NCI-H187 (cell line): ENCODE data around the gene RHOV.

Source experiments
- DNase-seq, 2 experiments: peaks; one replicate each; lab custom pipeline; 2025; lab: John Stamatoyannopoulos, UW

The RHOV gene, protein sequence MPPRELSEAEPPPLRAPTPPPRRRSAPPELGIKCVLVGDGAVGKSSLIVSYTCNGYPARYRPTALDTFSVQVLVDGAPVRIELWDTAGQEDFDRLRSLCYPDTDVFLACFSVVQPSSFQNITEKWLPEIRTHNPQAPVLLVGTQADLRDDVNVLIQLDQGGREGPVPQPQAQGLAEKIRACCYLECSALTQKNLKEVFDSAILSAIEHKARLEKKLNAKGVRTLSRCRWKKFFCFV

GRCh38 chr15:40873694-40874561, at the start of gene RHOV:
Gene RHOV (minus strand): TSS chr15:40874234. CDS start chr15:40874139, 95 bp downstream.
- peak in 1 of 2 experiments; percentile 10 for DNase-seq

GRCh38 chr15:40923551-40923950, 49.5 kb upstream of the RHOV start:
- DNase-seq, result no peak

- DNase-seq, result no peak
These were observed 48.6 kb upstream of the RHOV start for GRCh38 chr15:40922608-40923005.

DNA sequence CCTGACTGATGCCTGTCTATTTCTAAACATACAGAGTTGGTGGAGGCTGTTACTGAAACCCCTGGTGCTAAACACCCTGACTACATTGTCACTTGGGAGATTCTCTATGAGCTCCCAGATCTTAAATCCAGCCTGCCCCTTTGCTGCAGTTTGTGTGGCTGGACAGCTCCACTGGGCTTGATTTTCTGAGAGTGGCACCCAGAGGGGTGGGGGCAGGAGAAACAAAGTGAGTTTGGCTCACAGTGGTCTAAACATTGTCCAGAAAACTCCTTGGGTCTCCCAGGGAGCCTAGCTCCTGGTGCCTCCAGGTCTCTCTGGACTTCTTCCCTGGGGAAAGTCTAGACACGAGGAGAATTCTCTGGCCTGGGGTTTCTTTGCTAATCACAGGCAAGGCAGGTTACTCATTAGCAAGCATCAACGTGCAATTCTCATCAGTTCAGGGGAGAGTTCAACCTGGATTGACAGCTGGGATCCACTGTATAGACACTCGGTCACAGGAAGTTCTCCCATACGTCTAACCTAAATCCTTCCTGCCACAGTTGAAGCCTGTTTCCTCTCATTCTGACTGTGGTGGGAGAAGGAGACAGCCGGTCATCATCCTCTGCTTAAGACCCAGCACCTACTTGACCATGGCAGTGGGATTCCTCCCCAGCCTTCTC, 48.0 kb upstream of the RHOV start:
- DNase-seq, result no peak

DNA sequence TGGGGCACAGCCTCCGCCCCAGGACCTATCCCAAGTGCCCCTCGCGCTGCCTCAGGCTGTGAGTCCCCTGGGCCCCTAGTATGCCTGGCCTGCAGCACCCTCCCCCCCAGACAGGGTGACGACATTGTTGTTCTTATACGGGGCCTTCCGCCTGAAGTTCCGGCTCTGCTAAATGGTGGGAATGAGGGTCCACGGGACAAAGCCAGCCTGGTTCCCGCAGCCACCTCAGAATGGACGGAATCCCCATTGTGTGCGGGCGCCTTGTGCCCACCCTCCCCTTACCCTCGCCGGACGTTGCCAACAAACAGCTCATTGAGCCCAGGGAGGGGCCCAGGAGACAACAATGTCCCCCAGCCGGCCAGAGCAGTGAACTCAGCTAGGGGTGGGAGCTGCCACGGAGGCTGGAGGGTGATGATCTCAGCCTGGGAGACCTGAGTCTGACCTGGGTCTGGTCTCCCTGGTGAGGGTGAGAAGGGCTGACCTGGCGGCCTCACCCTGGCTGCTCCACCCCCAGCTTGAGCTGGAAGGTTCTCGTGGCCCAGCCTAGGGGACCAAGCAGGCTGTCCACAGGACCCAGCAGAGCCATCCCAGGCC, 44.9 kb upstream of the RHOV start:
- DNase-seq, result no peak

GRCh38 chr15:40918146-40918798, 44.2 kb upstream of the RHOV start:
- no peak for DNase-seq

DNA sequence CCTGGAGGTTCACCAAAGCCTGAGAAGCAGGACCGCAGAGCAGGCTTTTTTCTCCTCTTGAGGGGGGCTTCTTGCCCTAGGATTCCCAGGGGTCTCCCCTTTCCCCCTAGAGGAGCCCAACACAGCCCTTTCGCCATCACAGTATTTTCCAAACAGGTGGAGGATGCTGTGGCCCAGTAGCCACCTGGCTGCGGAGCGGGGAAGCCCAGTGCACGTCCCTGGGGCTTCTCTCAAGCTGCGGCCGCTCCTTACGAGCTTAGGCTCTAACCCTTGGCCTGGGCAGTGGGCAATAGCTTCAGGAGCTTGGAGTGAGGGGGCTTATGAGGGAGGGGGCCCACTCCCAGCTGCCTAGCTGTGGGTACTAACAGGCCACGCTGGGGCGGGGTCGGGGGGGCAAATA, 43.6 kb upstream of the RHOV start:
- DNase-seq, result no peak

DNA sequence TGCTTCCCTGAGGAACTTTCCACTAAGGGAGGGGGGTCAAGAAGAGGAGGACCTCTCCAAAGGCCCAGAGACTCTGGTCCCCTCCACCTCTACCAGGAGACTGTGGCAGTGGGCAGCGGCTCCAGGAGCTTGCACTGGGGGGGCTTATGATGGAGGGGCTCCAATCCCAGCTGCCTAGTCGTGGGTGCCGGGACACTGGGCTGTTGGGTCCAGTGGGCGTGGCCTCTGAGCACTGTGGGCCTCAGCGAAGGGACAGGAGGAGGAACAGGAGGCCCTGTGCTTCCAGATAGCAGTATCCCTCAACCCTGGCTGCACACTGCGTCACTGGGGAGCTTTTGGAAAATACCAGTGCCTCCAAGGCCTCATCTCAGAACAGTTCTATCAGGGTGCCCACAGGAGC, 41.6 kb upstream of the RHOV start:
- DNase-seq, result no peak

DNA sequence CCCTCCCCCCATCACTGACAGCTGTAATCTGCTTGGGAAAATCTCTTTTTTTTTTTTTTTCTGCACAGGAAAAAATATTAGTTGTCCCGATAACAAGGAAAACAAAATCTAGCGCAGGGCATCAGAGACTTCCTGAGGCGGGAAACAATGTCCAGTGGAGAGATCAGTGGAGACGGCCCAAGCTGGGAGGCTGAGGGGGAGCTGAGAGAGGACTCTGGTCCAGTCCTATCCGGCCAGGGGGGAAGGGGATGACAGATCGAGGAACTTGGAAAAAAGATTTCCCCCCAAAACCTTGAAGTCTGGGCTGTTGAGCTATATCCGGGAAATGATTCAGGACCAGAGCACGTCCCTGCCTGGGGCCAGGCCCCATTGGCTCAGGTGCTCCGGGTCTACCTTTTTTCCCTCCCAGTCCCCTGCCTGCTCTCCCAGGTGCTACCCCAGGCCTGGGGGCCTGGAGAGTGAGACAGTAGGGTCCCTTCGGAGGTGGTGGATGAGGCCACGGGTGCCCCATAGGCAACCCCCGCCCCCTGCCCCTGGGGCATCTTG, 41.2 kb upstream of the RHOV start:
- DNase-seq, result no peak

- DNase-seq, result no peak
These were observed 40.5 kb upstream of the RHOV start for GRCh38 chr15:40914486-40914885.

- DNase-seq, result no peak
These were observed 40.0 kb upstream of the RHOV start for GRCh38 chr15:40914013-40914412.

- no peak for DNase-seq
These were observed 38.4 kb upstream of the RHOV start for GRCh38 chr15:40912478-40912877.

DNA sequence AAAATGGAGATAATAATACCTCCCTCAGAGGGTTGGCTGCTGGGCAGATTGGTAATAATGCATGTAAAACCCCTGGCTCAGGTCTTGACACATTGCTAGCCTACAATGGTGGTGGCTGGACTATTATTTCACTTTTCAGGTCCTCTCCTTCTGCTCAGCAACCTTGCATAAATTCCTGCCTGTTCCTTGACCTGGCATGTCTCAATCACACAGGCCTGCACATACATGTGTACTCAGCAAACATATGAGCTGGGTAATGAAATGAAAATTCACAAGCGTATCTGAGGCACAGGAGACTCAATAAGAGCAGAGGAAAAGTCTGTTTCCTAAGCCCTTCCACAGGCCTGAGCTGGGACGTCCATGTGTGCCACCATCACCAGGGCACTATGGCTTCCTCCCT, 37.7 kb upstream of the RHOV start:
- DNase-seq, result no peak

DNA sequence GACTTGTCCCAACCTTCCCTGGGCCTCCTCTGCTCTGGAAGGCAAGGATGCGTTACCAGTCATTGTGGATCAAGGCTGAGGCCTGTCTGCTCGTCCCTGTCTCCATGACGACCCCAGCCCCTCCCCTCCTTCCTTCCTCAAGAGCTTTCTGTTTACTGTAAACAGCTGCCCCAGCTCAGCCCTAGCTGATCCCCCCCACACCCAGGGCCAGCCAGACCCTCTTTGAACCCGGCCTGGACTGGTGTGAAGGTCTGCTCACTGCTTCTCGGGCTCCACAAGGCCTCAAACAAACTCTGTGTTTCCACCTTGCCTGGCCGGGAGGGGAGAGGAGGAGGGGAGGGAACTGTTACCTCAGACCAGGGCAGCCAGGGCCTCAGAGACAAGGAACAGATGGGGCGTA, 37.1 kb upstream of the RHOV start:
- no peak for DNase-seq

DNA sequence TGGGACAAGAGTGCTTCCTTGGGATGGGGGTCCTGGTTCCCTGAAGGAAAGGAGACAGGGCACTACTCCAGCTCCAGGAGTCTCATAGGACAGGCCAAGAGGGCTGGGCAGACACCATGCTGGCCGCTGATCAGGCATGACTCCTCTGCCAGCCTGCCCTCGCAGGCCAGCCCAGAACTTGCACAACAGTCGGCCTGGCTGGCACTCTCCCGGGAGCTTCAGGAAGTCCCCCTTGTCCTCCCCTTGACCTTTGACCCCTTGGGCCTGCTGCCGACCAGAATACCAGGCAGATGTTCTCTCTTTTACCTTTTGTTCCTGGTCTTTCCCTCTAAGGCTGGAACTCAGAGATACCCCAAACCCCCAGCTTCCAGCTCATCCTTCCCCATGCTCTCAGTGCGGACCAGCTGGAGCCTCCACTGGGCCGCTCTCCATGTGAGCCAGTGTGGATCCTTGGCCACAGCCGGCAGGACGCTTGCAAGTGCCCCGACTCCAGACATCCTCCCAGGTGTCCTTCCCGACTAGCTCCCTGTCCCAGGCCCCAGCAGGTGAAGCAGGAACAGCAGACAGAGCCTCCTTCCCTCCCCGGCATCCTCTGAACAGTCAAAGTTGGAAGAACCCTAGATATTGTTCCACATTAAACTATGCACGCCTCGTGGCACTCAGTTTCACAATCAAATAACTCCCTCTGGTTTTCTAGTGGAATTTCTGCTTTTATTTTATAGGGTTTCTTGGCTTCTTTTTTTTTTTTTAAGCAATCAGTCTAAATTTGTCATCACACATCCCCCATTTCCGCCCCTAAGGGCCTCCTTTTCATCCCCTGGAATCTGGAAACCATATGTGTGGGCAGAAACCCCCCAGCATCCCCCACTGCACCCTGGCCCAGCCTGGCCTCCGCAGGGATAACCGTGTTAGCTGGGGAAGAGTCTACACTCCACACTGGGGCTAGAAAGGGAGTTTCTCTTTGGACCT, 35.9 kb upstream of the RHOV start:
- no peak for DNase-seq

GRCh38 chr15:40908095-40908494, 34.1 kb upstream of the RHOV start:
- no peak for DNase-seq

DNA sequence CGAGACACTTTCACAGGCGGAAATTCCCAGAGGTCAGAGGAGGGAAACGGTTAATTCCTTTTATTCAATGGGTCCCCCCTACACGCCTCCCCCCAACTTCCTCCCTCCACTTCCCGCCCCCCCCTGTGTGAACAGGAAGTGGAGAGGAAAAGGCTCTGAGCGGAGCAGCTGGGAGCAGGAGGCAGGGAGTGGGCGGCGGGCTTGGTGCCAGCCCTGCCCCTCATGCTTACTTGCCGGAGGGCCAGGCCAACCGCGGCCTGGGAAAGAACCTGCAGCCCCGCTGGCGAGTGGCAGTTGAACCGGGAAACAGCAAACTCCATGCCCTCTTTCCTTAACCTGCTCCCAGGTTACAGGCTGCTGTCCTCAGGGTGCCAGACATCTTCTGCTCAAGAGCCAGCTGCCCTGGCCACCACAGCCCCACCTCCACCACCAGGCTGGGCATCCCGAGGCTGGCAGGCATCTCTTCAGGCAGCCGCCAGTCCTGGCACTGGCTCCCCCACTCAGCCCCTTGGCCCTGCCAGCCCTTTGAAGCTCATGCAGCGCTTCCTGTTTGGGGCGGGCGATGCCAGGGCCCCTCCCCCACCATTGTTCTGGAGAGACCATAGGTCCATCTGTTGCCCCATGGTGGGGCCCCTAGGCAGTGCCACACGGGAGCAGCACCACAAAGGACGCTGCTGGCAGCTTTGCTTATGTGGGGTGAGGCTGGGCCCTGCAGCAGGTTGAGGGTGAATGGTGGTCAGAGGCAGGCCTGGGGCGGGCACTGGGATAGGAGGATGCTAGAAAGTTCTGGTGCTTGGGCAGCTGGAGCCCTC, 33.2 kb upstream of the RHOV start:
- DNase-seq, result no peak

- peak; percentile 28 to 35 for DNase-seq
These were observed 32.3 kb upstream of the RHOV start for GRCh38 chr15:40906091-40906990.
